Right kidney (tissue), 1 donor: Measurements from ENCODE around the gene SMG9.
"Not testable (repeated sequence)": the region's sequence is repeated elsewhere in the genome, so short reads cannot be mapped to it uniquely, and the experiment has no call there.

Source experiments
- DNase-seq: peaks from one replicate; pipeline ENCODE4 v3.0.0-alpha.2; 2016

The SMG9 gene

DNA sequence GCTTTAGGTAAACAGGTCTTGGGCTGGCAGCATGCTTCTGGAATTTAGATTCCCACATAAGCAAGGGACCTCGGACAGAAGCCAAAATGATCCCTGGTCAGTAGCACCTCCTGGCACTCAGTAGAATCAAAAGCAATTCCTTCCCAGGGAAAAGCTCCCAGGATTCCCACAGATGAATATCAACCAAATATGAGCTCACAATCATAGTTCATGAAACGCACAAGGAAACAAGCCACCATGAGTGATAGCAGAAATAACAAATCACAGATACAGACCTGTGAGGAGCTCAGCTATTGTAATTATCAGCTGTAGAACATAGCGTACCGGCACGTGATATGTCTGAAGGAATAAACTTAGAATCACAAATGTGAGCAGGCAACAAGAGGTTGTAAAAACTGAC is 63.0 kb downstream of the SMG9 start:
- no peak for DNase-seq

DNA sequence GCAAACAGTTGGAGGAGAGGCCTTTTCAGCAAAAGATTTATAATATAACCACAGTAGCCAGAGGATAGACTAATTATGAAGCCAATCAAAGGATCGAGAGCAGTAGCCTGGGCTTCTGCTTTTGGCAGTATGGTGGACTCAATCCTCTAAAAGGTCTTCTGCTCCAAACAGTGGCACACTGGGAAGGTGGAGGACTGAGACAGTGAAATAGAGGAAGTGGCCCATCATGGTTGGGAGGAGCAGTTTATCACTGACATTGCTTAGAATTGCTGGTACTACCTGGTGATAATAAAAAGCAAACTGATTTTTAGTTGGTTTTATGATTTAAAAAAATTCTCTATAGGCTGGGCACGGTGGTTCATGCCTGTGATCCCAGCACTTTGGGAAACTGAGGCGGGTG is 63.9 kb downstream of the SMG9 start:
- DNase-seq, result no peak

DNA sequence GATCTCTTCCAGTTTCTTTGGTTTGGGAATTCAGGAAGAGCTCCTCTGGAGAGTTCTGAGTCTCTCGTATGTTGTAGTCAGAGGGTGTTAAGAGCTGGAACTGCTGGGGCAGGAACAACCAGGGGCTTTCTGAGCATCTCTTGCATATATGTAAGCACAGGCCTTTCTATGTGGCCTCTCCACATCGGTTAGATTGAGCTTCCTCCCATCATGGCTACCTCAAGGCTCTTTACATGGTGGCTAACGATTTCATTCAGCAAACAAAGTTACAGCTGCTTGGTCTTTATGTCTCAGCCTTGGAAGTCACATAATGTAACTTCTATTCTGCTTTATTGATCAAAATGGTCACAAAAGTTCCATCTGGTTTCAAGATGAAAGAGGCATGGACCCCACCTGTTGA is 64.3 kb downstream of the SMG9 start:
- DNase-seq, result no peak

DNA sequence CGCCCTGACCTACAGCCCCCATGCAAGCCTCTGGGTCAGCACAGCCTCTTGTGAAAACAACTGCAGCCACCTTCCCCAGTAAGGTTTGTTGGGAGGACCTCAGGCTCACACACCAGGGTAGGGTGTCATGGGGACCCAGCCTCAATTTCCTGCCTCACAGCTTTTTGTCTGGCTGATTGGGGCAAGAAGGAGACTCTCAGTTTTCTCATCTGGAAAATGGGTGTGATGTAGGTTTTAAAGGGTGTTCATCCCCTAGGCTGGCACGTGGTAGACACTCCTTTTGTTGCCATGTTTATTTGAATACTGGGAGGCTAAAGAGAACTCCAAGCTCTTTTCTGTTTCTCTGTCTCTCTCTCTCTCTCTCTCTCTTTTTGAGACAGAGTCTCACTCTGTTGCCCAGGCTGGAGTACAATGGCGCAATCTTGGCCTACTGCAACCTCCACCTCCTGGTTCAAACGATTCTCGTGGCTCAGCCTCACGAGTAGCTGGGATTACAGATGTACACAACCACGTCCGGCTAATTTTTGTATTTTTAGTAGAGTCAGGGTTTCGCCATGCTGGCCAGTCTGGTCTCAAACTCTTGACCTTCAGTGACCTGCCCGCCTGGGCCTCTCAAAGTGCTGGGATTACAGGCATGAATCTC is 66.6 kb downstream of the SMG9 start:
- DNase-seq, result no peak

DNA sequence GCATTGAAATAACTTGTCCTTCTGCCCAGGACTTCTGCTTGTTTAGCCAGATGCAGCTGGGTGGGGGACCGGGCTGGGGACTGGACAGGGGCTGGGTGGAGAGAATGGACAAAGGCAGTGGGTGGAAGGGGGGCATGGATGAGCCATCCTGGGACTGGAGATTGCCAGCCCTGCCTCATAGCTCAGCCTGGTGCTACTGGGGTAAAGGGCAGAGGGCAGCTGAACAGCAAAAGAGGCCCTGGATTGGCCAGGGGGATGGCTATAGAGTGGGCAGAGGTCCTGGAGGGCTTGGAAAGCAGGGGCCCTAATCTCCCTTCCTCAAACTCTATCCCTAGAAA is 67.1 kb downstream of the SMG9 start:
- no peak for DNase-seq

DNA sequence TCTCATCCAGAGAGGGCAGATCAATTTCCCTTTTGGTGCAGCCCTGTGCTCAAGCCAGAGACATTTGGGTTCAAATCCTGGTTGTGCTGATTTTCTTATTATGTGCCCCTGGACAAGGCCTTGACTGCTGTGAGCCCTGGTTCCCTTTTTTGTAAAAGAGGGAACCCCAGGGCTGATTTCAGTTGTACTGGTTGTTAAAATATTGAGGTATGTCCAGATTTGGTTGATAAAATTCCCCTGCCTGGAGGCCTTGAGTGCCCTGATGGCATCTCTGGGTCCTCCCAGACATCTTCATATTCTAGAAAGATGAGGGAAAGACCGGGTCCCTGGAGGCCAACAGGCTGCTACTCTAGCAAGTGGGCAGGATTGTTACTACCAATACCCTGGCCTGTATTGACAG is 70.4 kb downstream of the SMG9 start:
- no peak for DNase-seq

DNA sequence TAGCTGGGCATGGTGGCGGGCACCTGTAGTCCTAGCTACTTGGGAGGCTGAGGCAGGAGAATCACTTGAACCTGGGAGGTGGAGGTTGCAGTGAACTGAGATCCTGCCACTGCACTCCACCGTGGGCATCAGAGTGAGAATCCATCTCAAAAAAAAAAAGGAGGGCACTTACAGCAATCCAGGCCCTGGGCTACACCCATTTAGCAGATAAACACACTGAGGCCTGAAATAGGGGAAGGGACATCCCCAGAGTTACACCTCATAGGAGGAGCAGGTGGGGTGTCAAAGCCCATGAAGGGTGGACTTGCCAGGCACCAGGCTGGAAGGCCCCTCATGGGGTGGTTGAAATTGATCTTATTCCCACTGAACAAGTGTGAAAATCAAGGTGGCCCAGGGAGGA is 70.9 kb downstream of the SMG9 start:
- DNase-seq, result no peak

DNA sequence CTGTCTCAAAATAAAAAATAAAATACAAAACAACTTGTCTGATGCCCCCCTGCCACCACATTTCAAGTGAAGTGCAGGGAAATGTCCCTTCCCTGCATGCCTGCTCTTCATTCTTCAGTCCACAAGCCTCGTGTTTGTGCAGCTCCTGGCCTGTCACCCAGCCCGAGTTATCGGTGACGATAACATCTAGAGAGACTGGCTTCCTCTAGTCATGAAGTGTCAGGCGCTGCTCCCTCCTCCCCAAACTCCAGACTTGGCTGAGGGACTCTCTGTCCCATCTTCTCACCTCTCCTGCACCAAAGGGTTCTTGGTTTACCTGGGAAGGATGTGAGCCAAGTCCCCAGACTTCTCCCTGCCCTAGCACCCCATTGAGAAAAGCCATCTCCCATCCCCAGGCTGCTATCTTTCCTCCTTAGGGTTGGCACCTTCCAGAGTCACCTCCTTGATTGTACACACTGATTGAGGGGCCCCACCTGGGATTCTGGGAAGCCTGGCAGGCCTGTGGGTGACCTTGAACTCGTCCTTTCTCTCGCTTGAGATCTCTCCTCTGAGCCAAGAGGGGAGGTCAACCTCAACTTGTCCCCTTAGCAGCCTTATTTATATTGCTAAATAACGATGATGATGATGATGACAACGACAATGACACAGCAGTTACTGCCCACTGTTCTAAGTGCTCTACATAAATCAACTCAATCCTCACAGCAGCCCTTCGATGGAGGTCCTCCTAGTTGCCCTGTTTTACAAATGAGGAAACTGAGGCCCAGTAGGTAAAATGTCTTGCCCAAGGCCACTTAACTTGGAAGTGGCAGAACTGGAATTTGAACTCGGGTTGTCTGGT is 71.7 kb downstream of the SMG9 start:
- no peak for DNase-seq

DNA sequence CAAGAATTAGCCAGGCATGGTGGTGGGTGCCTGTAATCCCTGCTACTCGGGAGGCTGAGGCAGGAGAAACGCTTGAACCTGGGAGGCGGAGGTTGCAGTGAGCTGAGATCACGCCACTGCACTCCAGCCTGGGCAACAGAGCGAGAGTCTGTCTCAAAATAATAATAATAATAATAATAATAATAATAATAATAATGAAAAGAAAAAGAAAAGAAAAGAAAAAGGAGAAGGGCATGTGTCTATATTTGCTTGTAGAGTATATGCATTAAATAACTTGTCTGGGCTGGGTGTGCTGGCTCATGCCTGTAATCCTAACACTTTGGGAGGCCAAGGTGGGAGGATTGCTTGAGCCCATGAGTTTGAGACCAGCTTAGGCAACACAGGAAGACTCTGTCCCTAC is 72.5 kb downstream of the SMG9 start:
- not testable (repeated sequence) for DNase-seq

DNA sequence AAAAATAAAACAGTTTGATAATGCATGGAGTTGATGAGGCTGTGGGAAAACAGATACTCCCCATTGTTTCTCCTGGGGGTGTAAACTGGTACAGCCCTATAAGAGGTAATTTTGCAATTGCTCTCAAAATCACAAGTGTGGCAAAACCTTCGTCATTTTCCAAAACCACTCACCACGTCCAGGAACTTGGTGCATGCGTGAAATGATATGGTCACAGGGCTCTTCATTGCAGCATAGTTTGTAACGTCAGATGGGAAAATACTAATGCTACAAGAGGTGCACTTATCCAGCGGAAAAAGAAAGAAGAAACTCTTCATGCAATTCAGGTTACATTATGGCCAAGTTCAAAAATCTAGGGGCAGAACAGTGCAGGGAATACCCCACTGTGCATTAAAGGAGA is 72.9 kb downstream of the SMG9 start:
- no peak for DNase-seq

DNA sequence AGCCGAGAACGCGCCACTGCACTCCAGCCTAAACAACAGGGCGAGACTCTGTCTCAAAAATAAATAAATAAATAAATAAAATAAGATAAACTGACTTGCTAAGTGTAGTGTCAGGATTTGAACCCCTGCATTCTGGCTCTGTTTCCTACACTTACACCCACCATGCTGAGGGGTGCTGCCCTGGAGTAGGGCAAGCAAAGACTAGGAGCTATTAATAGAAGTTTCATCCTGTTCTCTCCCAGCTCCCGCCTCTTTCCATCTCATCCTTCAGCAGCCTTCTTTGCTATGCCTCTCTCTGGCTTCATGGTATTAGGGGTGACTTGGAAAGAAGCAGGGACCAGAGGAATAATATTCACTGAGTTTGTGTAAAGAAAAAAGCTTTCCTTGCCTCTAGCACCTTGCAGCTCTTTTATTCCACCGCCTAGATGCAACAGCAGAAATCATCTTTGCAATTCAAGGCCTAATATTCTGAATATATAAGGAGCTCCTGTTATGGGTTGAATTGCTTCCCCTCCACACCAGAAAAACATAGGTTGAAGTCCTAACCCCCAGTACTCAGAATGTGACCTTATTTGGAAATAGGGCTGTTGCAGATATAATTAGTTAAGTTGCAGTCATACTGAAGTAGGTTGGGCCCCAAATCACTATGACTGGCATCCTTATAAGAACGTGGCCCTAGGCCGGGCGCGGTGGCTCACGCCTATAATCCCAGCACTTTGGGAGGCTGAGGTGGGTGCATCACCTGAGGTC is 76.1 kb downstream of the SMG9 start:
- DNase-seq, result no peak
